Panc1 (cell line): ENCODE results near the gene DCUN1D1. TPM values are rescaled to one million over a fixed set of nuclear protein-coding genes. Genes with fewer than 3 reads are reported as not detected.
"Not testable (repeated sequence)": the region's sequence is repeated elsewhere in the genome, so short reads cannot be mapped to it uniquely, and the experiment has no call there.

Source experiments
- ATAC-seq: fragments of 200-7000 bp; cut with Tn5 transposase; 2 replicates; pipeline ENCODE4 v1.9.1; 2020; ENCODE audit warnings: mild to moderate bottlenecking, moderate library complexity
- BruUV-seq: library from RNA; stranded (reverse); fragments of 400-500 nt; replicated peaks from 2 replicates; lab custom pipeline; 2021; lab: Mats Ljungman, UMichigan
- CTCF ChIA-PET: fragments of 300-600 bp; sonication (Branson Sonifier 250); formaldehyde crosslinking; loops from one replicate; lab custom pipeline; 2022; ENCODE audit warnings: antibody characterized with exemption; lab: Charles Lee
- POLR2A ChIA-PET: fragments of 300-600 bp; sonication (Branson Sonifier 250); formaldehyde crosslinking; loops from one replicate; lab custom pipeline; 2022; ENCODE audit warnings: antibody characterized with exemption; lab: Charles Lee
- DNase-seq: peaks from one replicate; pipeline ENCODE4 v3.0.0-alpha.2; 2010; ENCODE audit warnings: low read depth, low spot score
- H3K27ac ChIP-seq: 2 replicates; pipeline ENCODE4 v1.5.1; 2011; ENCODE audit warnings: mild to moderate bottlenecking, low read length, inconsistent platforms
- H3K27me3 ChIP-seq: fragments of 200-500 bp; sonication (Bioruptor generic); 2 replicates; pipeline ENCODE4 v1.6.0; 2014; ENCODE audit warnings: low read length, inconsistent platforms; ENCODE audit not compliant: control insufficient read depth, insufficient read depth
- H3K36me3 ChIP-seq: fragments of 200-500 bp; sonication (Bioruptor generic); 2 replicates; pipeline ENCODE4 v1.5.1; 2014; ENCODE audit warnings: inconsistent platforms, mild to moderate bottlenecking, low read length, moderate library complexity; ENCODE audit not compliant: control insufficient read depth, insufficient read depth
- H3K4me1 ChIP-seq: 2 replicates; pipeline ENCODE4 v1.5.1; 2011; ENCODE audit warnings: inconsistent platforms, mild to moderate bottlenecking, low read length, moderate library complexity; ENCODE audit not compliant: control insufficient read depth, insufficient read depth
- H3K4me3 ChIP-seq, 2 experiments: 2 replicates each; pipeline ENCODE4 v1.5.1; 2011 to 2012; ENCODE audit warnings: low read depth in 2 of 2, low read length in 2 of 2, mild to moderate bottlenecking in 2 of 2, inconsistent platforms in 1 of 2, moderate library complexity in 1 of 2
- H3K9me3 ChIP-seq: fragments of 200-500 bp; sonication (Bioruptor generic); 2 replicates; pipeline ENCODE4 v1.5.1; 2014; ENCODE audit warnings: low read depth, mild to moderate bottlenecking, inconsistent platforms, low read length, moderate library complexity; ENCODE audit not compliant: control insufficient read depth, insufficient read depth
- CTCF ChIP-seq: fragments of 450-650 bp; IDR thresholded peaks from 2 replicates; pipeline ENCODE4 v1.5.1; 2017; ENCODE audit warnings: mild to moderate bottlenecking
- POLR2AphosphoS5 ChIP-seq: IDR thresholded peaks from 2 replicates; pipeline ENCODE4 v1.6.1; 2012; ENCODE audit warnings: mild to moderate bottlenecking, low read depth, low read length, moderate library complexity
- REST ChIP-seq, 2 experiments: IDR thresholded peaks; 2 replicates each; pipeline ENCODE4 v1.6.1; 2011 to 2012; ENCODE audit warnings: low read depth in 2 of 2, control low read depth in 1 of 2, low read length in 1 of 2, mild to moderate bottlenecking in 1 of 2, moderate library complexity in 1 of 2; ENCODE audit not compliant: insufficient read depth in 1 of 2
- SIN3A ChIP-seq: IDR thresholded peaks from 2 replicates; pipeline ENCODE4 v1.6.1; 2012; ENCODE audit warnings: low read depth, mild to moderate bottlenecking, low read length, moderate library complexity, borderline replicate concordance; ENCODE audit not compliant: insufficient read depth
- TCF7L2 ChIP-seq: IDR thresholded peaks from 2 replicates; pipeline ENCODE4 v1.6.1; 2011; ENCODE audit warnings: mild to moderate bottlenecking, low read depth, low read length, inconsistent platforms
- in situ Hi-C: cut with HindIII; loops from 2 replicates; pipeline ENCODE4 v1.10.0; 2016; ENCODE audit warnings: low sequenced_read_pairs, low pct_unique_long_range_greater_than_20kb
- intact Hi-C: fragments of 100-400 bp; cut with micrococcal nuclease; formaldehyde crosslinking; loops from one replicate; pipeline ENCODE4 v1.10.0; 2022; ENCODE audit not compliant: unreplicated experiment
- total RNA-seq: library from RNA; stranded (reverse); gene quantifications from one replicate; pipeline ENCODE4 v1.2.1, GENCODE V29; 2021; ENCODE audit not compliant: unreplicated experiment

The DCUN1D1 gene
- total RNA-seq, 1 experiment from 2014 or later: 68.1 TPM

GRCh38 chr3:183006396-183007002 is 26.2 kb upstream of the DCUN1D1 start:
- no peak for TF ChIP-seq REST (IDR thresholded peaks at IDR 0.05; ENCODE audit: insufficient read depth in 1 of 2, low read depth in 2 of 2, low read length in 1 of 2)
- no peaks in the 10 kb centered on the region for H3K4me1 ChIP-seq
- in situ Hi-C loops: no loop called here
- no TSS peak for BruUV-seq
- H3K4me3 ChIP-seq: no peak overlapping the region
- ATAC-seq (no peak), DNase-seq (no peak)
- no peaks in the 10 kb centered on the region for H3K27me3 ChIP-seq
- no peaks in the 10 kb centered on the region for H3K36me3 ChIP-seq
- CTCF ChIA-PET: no interaction called here
- intact Hi-C loops: no loop called here
- no peak overlapping the region for H3K27ac ChIP-seq
- no peaks in the 10 kb centered on the region for H3K9me3 ChIP-seq
- POLR2A ChIA-PET: no interaction called here

DNA sequence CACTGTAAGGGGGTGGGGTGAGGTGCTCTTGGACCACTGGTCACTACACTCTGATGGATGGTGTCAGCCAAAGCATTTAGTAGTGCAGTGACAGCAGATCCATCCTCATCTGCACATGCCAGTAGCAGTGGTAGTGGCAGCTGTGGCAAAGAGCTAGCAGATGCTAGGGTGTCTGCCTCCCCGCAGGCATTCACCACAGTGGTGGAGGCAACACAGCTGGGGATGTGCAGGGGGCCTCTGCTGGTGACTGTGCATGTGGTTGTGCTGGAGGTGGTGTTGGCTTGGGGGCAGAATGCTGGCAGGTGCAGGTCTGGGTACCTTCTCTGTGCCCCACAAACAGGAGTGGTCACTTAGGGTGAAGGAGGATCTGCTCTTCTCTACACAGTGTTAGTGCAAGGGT is 19.4 kb upstream of the DCUN1D1 start:
- ATAC-seq: no peak

DNA sequence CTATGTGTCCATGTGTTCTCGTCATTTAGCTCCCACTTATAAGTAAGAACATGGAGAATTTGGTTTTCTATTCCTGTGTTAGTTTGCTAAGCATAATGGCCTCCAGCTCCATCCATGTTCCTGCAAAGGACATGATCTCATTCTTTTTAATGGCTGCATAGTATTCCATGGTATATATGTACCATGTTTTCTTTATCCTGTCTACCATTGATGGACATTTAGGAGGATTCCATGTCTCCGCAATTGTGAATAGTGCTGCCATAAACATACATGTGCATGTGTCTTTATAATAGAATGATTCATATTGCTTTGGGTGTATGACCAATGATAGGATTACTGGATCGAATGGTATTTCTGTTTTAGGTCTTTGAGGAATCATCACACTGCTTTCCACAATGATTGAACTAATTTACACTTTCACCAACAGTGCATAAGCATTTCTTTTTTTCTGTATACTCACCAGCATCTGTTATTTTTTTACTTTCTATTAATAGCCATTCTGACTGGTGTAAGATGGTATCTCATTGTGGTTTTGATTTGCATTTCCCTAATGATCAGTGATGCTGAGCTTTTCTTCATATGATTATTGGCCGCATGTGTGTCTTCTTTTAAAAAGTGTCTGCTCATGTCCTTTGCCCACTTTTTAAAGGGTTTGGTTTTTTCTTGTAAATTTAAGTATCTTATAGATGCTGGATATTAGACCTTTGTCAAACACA is 13.3 kb upstream of the DCUN1D1 start:
- H3K27ac ChIP-seq, ATAC-seq, DNase-seq, intact Hi-C loops, H3K36me3 ChIP-seq, POLR2A ChIA-PET, CTCF ChIA-PET, H3K4me3 ChIP-seq, BruUV-seq, H3K4me1 ChIP-seq, in situ Hi-C loops, H3K27me3 ChIP-seq, H3K9me3 ChIP-seq: not testable (repeated sequence)

More for the DNA sequence above, 19.4 kb upstream of the DCUN1D1 start:
- no peak overlapping the region for H3K4me3 ChIP-seq
- DNase-seq: no peak
- TF ChIP-seq POLR2AphosphoS5 (no peak), CTCF (no peak), REST (IDR thresholded peaks at IDR 0.05; ENCODE audit: insufficient read depth in 1 of 2, low read depth in 2 of 2, low read length in 1 of 2) (no peak), TCF7L2 (no peak), SIN3A (no peak)
- H3K4me1 ChIP-seq: no peaks in the 10 kb centered on the region
- intact Hi-C loops (no loop called here), in situ Hi-C loops (no loop called here)
- no peaks in the 10 kb centered on the region for H3K9me3 ChIP-seq
- ChIA-PET POLR2A (no interaction called here), CTCF (no interaction called here)
- BruUV-seq: no TSS peak
- no peaks in the 10 kb centered on the region for H3K36me3 ChIP-seq
- H3K27ac ChIP-seq: no peak overlapping the region
- H3K27me3 ChIP-seq: no peaks in the 10 kb centered on the region
